ENCODE results near the gene PASD1. TPM values are rescaled to one million over a fixed set of nuclear protein-coding genes. Genes with fewer than 3 reads are reported as not detected.

PASD1 gene
- total RNA-seq, 1 donor from 2014 or later, result not detected

DNA sequence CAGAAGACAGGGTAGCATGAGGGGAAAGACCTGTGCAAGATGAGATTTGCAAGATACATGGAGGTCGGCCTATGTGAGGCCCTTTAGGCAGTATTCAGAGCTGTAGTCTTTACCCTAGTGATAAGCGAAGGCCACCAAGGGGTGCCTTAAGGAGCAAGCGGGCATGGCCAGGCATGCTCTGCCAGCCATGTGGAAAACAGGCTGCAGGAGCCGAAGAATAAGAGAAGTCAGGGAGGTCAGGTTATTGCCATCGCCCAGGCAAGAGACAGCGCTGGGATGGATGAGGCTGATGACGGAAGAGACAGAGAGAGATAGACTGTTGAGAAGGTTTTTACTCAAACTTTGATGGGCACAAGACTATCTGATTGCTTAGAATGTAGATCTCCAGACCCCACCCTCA, 145.3 kb downstream of the PASD1 start:
- peaks cover 7% of the 10 kb centered on the region for H3K4me1 Mint-ChIP-seq (ENCODE audit: low read depth, unreplicated experiment)
- TF ChIP-seq, protein P1, sequence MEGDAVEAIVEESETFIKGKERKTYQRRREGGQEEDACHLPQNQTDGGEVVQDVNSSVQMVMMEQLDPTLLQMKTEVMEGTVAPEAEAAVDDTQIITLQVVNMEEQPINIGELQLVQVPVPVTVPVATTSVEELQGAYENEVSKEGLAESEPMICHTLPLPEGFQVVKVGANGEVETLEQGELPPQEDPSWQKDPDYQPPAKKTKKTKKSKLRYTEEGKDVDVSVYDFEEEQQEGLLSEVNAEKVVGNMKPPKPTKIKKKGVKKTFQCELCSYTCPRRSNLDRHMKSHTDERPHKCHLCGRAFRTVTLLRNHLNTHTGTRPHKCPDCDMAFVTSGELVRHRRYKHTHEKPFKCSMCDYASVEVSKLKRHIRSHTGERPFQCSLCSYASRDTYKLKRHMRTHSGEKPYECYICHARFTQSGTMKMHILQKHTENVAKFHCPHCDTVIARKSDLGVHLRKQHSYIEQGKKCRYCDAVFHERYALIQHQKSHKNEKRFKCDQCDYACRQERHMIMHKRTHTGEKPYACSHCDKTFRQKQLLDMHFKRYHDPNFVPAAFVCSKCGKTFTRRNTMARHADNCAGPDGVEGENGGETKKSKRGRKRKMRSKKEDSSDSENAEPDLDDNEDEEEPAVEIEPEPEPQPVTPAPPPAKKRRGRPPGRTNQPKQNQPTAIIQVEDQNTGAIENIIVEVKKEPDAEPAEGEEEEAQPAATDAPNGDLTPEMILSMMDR (IDR thresholded peaks at IDR 0.05; ENCODE audit: partially characterized antibody, unreplicated experiment), result no peak
- no peaks in the 10 kb centered on the region for H3K36me3 Mint-ChIP-seq (ENCODE audit: unreplicated experiment)
- no peak overlapping the region for H3K4me3 Mint-ChIP-seq (ENCODE audit: unreplicated experiment)
- DNase-seq, result no peak
- H3K27ac Mint-ChIP-seq (ENCODE audit: unreplicated experiment), result no peak overlapping the region
- H3K27me3 Mint-ChIP-seq (ENCODE audit: unreplicated experiment), result no peaks in the 10 kb centered on the region
- no peaks in the 10 kb centered on the region for H3K9me3 Mint-ChIP-seq (ENCODE audit: unreplicated experiment)

DNA sequence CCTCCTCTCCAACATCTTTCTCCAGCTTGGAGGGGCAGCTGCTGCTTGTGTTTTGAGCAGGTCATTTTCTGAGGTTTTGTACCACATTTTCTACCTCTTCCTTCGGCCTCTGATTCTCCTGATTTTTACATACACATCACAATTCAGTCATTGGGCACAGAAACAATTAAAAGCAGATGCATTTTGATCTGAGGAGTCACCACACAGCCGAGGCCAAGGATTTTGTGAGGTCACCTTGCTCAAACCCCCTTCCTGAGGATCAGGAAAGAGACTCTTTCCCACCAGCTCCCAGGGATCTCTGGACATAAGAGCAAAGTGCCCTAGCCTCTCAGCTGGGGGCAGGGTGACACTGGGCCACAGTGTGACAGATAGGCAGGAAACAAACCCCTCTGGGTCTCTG, 147.0 kb downstream of the PASD1 start:
- Mint-ChIP-seq H3K4me1 (ENCODE audit: low read depth, unreplicated experiment) (peaks cover 2% of the 10 kb centered on the region), H3K9me3 (ENCODE audit: unreplicated experiment) (no peaks in the 10 kb centered on the region), H3K27ac (ENCODE audit: unreplicated experiment) (no peak overlapping the region), H3K36me3 (ENCODE audit: unreplicated experiment) (no peaks in the 10 kb centered on the region), H3K4me3 (ENCODE audit: unreplicated experiment) (no peak overlapping the region), H3K27me3 (ENCODE audit: unreplicated experiment) (no peaks in the 10 kb centered on the region)
- no peak for DNase-seq
- TF ChIP-seq, protein P1 (IDR thresholded peaks at IDR 0.05; ENCODE audit: partially characterized antibody, unreplicated experiment), result no peak

DNA sequence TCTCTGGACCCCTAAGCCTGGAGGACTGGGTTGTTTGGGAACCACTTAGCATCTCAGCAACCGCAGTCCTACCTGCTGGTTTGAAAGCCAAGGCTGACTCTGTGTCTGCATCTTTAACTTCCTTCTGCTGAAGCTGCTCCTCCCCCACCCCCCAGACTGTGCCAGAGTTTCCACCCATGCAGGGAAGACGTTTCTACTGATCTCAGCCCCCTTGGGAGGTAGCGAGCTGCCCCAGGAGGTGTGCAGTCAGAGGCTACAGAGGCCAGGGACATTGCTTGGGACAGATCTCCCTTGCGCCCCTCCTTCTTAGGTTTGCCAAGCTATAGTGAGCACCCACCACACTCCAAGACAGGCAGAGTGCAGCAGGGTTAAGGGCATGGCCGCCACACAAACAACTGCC, 147.7 kb downstream of the PASD1 start:
- Mint-ChIP-seq H3K4me3 (ENCODE audit: unreplicated experiment) (no peak overlapping the region), H3K36me3 (ENCODE audit: unreplicated experiment) (no peaks in the 10 kb centered on the region), H3K27ac (ENCODE audit: unreplicated experiment) (no peak overlapping the region), H3K27me3 (ENCODE audit: unreplicated experiment) (no peaks in the 10 kb centered on the region), H3K4me1 (ENCODE audit: low read depth, unreplicated experiment) (peaks cover 2% of the 10 kb centered on the region), H3K9me3 (ENCODE audit: unreplicated experiment) (no peaks in the 10 kb centered on the region)
- TF ChIP-seq, protein P1 (IDR thresholded peaks at IDR 0.05; ENCODE audit: partially characterized antibody, unreplicated experiment), result no peak
- no peak for DNase-seq

DNA sequence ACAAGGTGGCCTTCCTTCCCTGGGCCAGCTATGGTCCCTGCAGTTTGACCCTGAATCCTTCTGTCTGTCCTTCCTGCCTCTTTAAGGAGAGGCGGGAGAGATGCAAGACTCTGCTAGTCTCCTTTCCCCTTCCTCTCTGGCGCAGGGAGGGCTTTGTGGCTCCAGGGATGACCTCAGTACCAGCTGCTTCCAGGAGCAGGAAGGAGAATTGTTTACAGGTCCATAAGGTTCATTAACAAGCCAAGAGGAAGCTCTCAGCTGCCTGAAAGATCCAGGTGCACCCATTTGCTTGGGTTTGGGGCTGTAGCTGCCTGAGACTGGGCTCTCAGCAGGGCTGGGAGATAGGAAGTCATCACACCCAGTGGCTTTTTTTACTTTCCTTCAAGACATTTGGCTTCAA, 148.3 kb downstream of the PASD1 start:
- H3K27me3 Mint-ChIP-seq (ENCODE audit: unreplicated experiment), result no peaks in the 10 kb centered on the region
- TF ChIP-seq, protein P1 (IDR thresholded peaks at IDR 0.05; ENCODE audit: partially characterized antibody, unreplicated experiment), result no peak
- no peak overlapping the region for H3K4me3 Mint-ChIP-seq (ENCODE audit: unreplicated experiment)
- H3K36me3 Mint-ChIP-seq (ENCODE audit: unreplicated experiment), result no peaks in the 10 kb centered on the region
- no peaks in the 10 kb centered on the region for H3K9me3 Mint-ChIP-seq (ENCODE audit: unreplicated experiment)
- DNase-seq, result no peak
- H3K27ac Mint-ChIP-seq (ENCODE audit: unreplicated experiment), result no peak overlapping the region
- peaks cover 2% of the 10 kb centered on the region for H3K4me1 Mint-ChIP-seq (ENCODE audit: low read depth, unreplicated experiment)

DNA sequence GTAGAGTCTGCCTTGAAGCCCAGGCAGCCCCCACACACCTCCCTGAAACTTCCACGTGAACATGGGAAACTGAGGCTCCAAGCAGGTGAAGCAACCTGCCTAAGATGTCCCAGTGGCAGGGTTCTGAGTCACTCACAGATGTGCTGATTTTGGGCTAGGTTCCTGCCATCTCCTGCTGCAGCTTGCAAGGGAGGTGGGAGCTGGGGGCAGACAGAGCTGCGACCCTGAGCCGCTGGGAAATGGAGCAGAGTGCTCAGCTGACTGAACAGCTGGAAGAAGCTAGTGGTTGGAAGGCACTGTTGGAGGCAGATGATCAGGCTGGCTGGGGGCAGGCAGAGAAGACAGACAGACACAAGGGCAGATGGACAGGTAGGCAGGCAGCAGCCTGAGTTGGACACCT, 148.8 kb downstream of the PASD1 start:
- Mint-ChIP-seq H3K27me3 (ENCODE audit: unreplicated experiment) (no peaks in the 10 kb centered on the region), H3K4me1 (ENCODE audit: low read depth, unreplicated experiment) (peaks cover 2% of the 10 kb centered on the region), H3K9me3 (ENCODE audit: unreplicated experiment) (no peaks in the 10 kb centered on the region), H3K4me3 (ENCODE audit: unreplicated experiment) (no peak overlapping the region), H3K27ac (ENCODE audit: unreplicated experiment) (no peak overlapping the region), H3K36me3 (ENCODE audit: unreplicated experiment) (no peaks in the 10 kb centered on the region)
- TF ChIP-seq, protein P1 (IDR thresholded peaks at IDR 0.05; ENCODE audit: partially characterized antibody, unreplicated experiment), result no peak
- DNase-seq, result no peak

Measured in glutamatergic neuron (in vitro differentiated cells).